Trophoblast cell (in vitro differentiated cells and primary cell): ENCODE data around the gene VILL.

Source experiments
- DNase-seq, 2 donors: peaks; one replicate each; pipeline ENCODE4 v3.0.0-alpha.2; 2016
- H2AFZ ChIP-seq: 2 replicates; pipeline ENCODE4 v1.6.1; 2013; ENCODE audit warnings: low read length, moderate library complexity, mild to moderate bottlenecking; ENCODE audit not compliant: insufficient read depth, poor library complexity
- H2AK5ac ChIP-seq: 2 replicates; pipeline ENCODE4 v1.6.1; 2013; ENCODE audit warnings: mild to moderate bottlenecking, low read length
- H2BK120ac ChIP-seq: 2 replicates; pipeline ENCODE4 v1.6.1; 2013; ENCODE audit warnings: low read length, mild to moderate bottlenecking, moderate library complexity; ENCODE audit not compliant: insufficient read depth, poor library complexity
- H2BK12ac ChIP-seq: 2 replicates; pipeline ENCODE4 v1.6.1; 2013; ENCODE audit warnings: mild to moderate bottlenecking, low read length, moderate library complexity
- H2BK5ac ChIP-seq: 2 replicates; pipeline ENCODE4 v1.6.1; 2013; ENCODE audit warnings: low read length, low read depth, moderate library complexity, mild to moderate bottlenecking; ENCODE audit not compliant: poor library complexity
- H3K14ac ChIP-seq: 2 replicates; pipeline ENCODE4 v1.6.1; 2013; ENCODE audit warnings: mild to moderate bottlenecking, low read length
- H3K18ac ChIP-seq: 2 replicates; pipeline ENCODE4 v1.6.1; 2013; ENCODE audit warnings: mild to moderate bottlenecking, low read length
- H3K23ac ChIP-seq: 2 replicates; pipeline ENCODE4 v1.6.1; 2013; ENCODE audit warnings: low read length
- H3K27ac ChIP-seq: 2 replicates; pipeline ENCODE4 v1.5.1; 2013; ENCODE audit warnings: low read depth, mild to moderate bottlenecking, inconsistent platforms, low read length, moderate library complexity
- H3K27me3 ChIP-seq: 2 replicates; pipeline ENCODE4 v1.6.1; 2013; ENCODE audit warnings: inconsistent platforms, mild to moderate bottlenecking, low read length, moderate library complexity; ENCODE audit not compliant: insufficient read depth
- H3K36me3 ChIP-seq, 2 experiments: 1 replicate in 1 of 2; 2 replicates in 1 of 2; pipeline ENCODE4 v1.6.1; 2013; ENCODE audit warnings: low read length in 2 of 2, mild to moderate bottlenecking in 2 of 2, moderate library complexity in 1 of 2; ENCODE audit not compliant: insufficient read depth in 2 of 2, control insufficient read depth in 1 of 2
- H3K4ac ChIP-seq: 2 replicates; pipeline ENCODE4 v1.6.1; 2013; ENCODE audit warnings: low read depth, mild to moderate bottlenecking, low read length, moderate library complexity
- H3K4me1 ChIP-seq, 2 experiments: 1 replicate in 1 of 2; 2 replicates in 1 of 2; pipeline ENCODE4 v1.6.1; 2013; ENCODE audit warnings: low read length in 2 of 2, mild to moderate bottlenecking in 2 of 2, moderate library complexity in 1 of 2; ENCODE audit not compliant: insufficient read depth in 2 of 2, control insufficient read depth in 1 of 2
- H3K4me2 ChIP-seq: 2 replicates; pipeline ENCODE4 v1.6.1; 2013; ENCODE audit warnings: inconsistent platforms, mild to moderate bottlenecking, low read length, moderate library complexity
- H3K4me3 ChIP-seq: 2 replicates; pipeline ENCODE4 v1.5.1; 2013; ENCODE audit warnings: mild to moderate bottlenecking, low read depth, low read length, inconsistent platforms
- H3K79me1 ChIP-seq: one replicate; pipeline ENCODE4 v1.6.1; 2013; ENCODE audit warnings: low read length
- H3K79me2 ChIP-seq: 2 replicates; pipeline ENCODE4 v1.6.1; 2013; ENCODE audit warnings: low read length, mild to moderate bottlenecking; ENCODE audit not compliant: control insufficient read depth, insufficient read depth, poor library complexity
- H3K9ac ChIP-seq: 2 replicates; pipeline ENCODE4 v1.6.1; 2013; ENCODE audit warnings: mild to moderate bottlenecking, low read length
- H3K9me3 ChIP-seq: 2 replicates; pipeline ENCODE4 v1.6.1; 2013; ENCODE audit warnings: low read depth, mild to moderate bottlenecking, control low read depth, inconsistent platforms, low read length; ENCODE audit not compliant: insufficient read depth
- H4K12ac ChIP-seq: 2 replicates; pipeline ENCODE4 v1.6.1; 2013; ENCODE audit warnings: low read depth, mild to moderate bottlenecking, low read length, moderate library complexity
- H4K8ac ChIP-seq: 2 replicates; pipeline ENCODE4 v1.6.1; 2013; ENCODE audit warnings: low read depth, mild to moderate bottlenecking, low read length, moderate library complexity
- H4K91ac ChIP-seq: one replicate; pipeline ENCODE4 v1.6.1; 2013; ENCODE audit warnings: low read depth, mild to moderate bottlenecking, low read length, moderate library complexity
- WGBS: extraction: QIAGEN DNeasy Blood & Tissue Kit; methylation state at CpG from one replicate; pipeline ENCODE4 v1.1.7; 2013; ENCODE audit warnings: missing lambda C conversion rate; ENCODE audit not compliant: insufficient read length, insufficient coverage; ENCODE audit errors: extremely low coverage; 5-methylcytosine and 5-hydroxymethylcytosine counted together

Gene VILL

GRCh38 chr3:37984596-37984995, 6.0 kb upstream of the VILL start:
- no peak overlapping the region for H3K14ac ChIP-seq
- H3K36me3 ChIP-seq: peaks cover 4 to 12% of the 10 kb centered on the region in 2 experiments
- peaks cover 0 to 2% of the 10 kb centered on the region in 2 experiments for H3K4me1 ChIP-seq
- H4K91ac ChIP-seq: no peak overlapping the region
- no peaks in the 10 kb centered on the region for H3K27me3 ChIP-seq
- no peak overlapping the region for H3K27ac ChIP-seq
- no peak overlapping the region for H4K12ac ChIP-seq
- no peak overlapping the region for H3K4me2 ChIP-seq
- H3K18ac ChIP-seq: no peak overlapping the region
- no peak overlapping the region for H3K4ac ChIP-seq
- H3K9ac ChIP-seq: no peak overlapping the region
- H3K23ac ChIP-seq: no peak overlapping the region
- no peak overlapping the region for H2BK5ac ChIP-seq
- no peak overlapping the region for H2AK5ac ChIP-seq
- no peak overlapping the region for H2AFZ ChIP-seq
- no CpG with 5 or more reads among the region's 7 CpGs for WGBS
- H4K8ac ChIP-seq: no peak overlapping the region
- no peaks in the 10 kb centered on the region for H3K79me1 ChIP-seq
- H3K9me3 ChIP-seq: no peaks in the 10 kb centered on the region
- no peak overlapping the region for H3K4me3 ChIP-seq
- no peaks in the 10 kb centered on the region for H3K79me2 ChIP-seq
- DNase-seq: no peak
- H2BK120ac ChIP-seq: no peak overlapping the region
- no peak overlapping the region for H2BK12ac ChIP-seq

GRCh38 chr3:37985637-37986320, 4.8 kb upstream of the VILL start:
- no peak overlapping the region for H3K14ac ChIP-seq
- no peak overlapping the region for H3K23ac ChIP-seq

GRCh38 chr3:37986479-37987314, 3.9 kb upstream of the VILL start:
- H3K27me3 ChIP-seq: no peaks in the 10 kb centered on the region
- H4K91ac ChIP-seq: no peak overlapping the region
- peaks cover 4 to 9% of the 10 kb centered on the region in 2 experiments for H3K36me3 ChIP-seq
- no peak overlapping the region for H3K4me3 ChIP-seq
- H2AFZ ChIP-seq: no peak overlapping the region
- H3K4me2 ChIP-seq: no peak overlapping the region
- no peaks in the 10 kb centered on the region for H3K79me2 ChIP-seq
- H2BK12ac ChIP-seq: no peak overlapping the region
- no peaks in the 10 kb centered on the region for H3K4me1 ChIP-seq
- no peak overlapping the region for H2BK5ac ChIP-seq
- no peak overlapping the region for H3K14ac ChIP-seq
- no peak overlapping the region for H2AK5ac ChIP-seq
- H4K12ac ChIP-seq: no peak overlapping the region
- DNase-seq: no peak
- no peak overlapping the region for H2BK120ac ChIP-seq
- H3K18ac ChIP-seq: no peak overlapping the region
- no peaks in the 10 kb centered on the region for H3K9me3 ChIP-seq
- H3K27ac ChIP-seq: no peak overlapping the region
- no peak overlapping the region for H3K9ac ChIP-seq
- no peak overlapping the region for H3K4ac ChIP-seq
- no peaks in the 10 kb centered on the region for H3K79me1 ChIP-seq
- WGBS: no CpG with 5 or more reads among the region's 12 CpGs
- H3K23ac ChIP-seq: no peak overlapping the region
- H4K8ac ChIP-seq: no peak overlapping the region

More at GRCh38 chr3:37985637-37986320, 4.8 kb upstream of the VILL start:
- H2BK120ac ChIP-seq: no peak overlapping the region
- H3K18ac ChIP-seq: no peak overlapping the region
- no peak overlapping the region for H2AFZ ChIP-seq
- no peak overlapping the region for H2AK5ac ChIP-seq
- H2BK5ac ChIP-seq: no peak overlapping the region
- H4K12ac ChIP-seq: no peak overlapping the region
- no peak overlapping the region for H3K4me3 ChIP-seq
- no peak overlapping the region for H3K27ac ChIP-seq
- no peak for DNase-seq
- H3K9ac ChIP-seq: no peak overlapping the region
- no peaks in the 10 kb centered on the region for H3K9me3 ChIP-seq
- no peak overlapping the region for H3K4me2 ChIP-seq
- no peaks in the 10 kb centered on the region for H3K79me2 ChIP-seq
- H2BK12ac ChIP-seq: no peak overlapping the region
- no peaks in the 10 kb centered on the region for H3K27me3 ChIP-seq
- no peaks in the 10 kb centered on the region for H3K79me1 ChIP-seq
- H4K91ac ChIP-seq: no peak overlapping the region
- H4K8ac ChIP-seq: no peak overlapping the region
- peaks cover 0 to 2% of the 10 kb centered on the region in 2 experiments for H3K4me1 ChIP-seq
- H3K36me3 ChIP-seq: peaks cover 4 to 10% of the 10 kb centered on the region in 2 experiments
- H3K4ac ChIP-seq: no peak overlapping the region
- WGBS: no CpG with 5 or more reads among the region's 8 CpGs

- H3K4ac ChIP-seq: no peak overlapping the region
- no peak overlapping the region for H3K14ac ChIP-seq
- H3K79me1 ChIP-seq: no peaks in the 10 kb centered on the region
- H3K36me3 ChIP-seq: peaks cover 0 to 4% of the 10 kb centered on the region in 2 experiments
- no peak overlapping the region for H3K23ac ChIP-seq
- no peak overlapping the region for H2BK120ac ChIP-seq
- H3K18ac ChIP-seq: no peak overlapping the region
- no peak overlapping the region for H3K4me2 ChIP-seq
- H3K27me3 ChIP-seq: no peaks in the 10 kb centered on the region
- no peak overlapping the region for H3K4me3 ChIP-seq
- no peaks in the 10 kb centered on the region for H3K4me1 ChIP-seq
- H3K79me2 ChIP-seq: no peaks in the 10 kb centered on the region
- no peak overlapping the region for H2AK5ac ChIP-seq
- no peak overlapping the region for H3K9ac ChIP-seq
- no peak overlapping the region for H2BK5ac ChIP-seq
- H4K8ac ChIP-seq: no peak overlapping the region
- no peak overlapping the region for H2BK12ac ChIP-seq
- H4K91ac ChIP-seq: no peak overlapping the region
- no peak for DNase-seq
- no peak overlapping the region for H4K12ac ChIP-seq
- no peak overlapping the region for H3K27ac ChIP-seq
- no CpG with 5 or more reads among the region's 2 CpGs for WGBS
- no peaks in the 10 kb centered on the region for H3K9me3 ChIP-seq
- H2AFZ ChIP-seq: no peak overlapping the region
Observed at GRCh38 chr3:37987315-37987697, 3.3 kb upstream of the VILL start.
